GM18861 (cell line): ENCODE measurements around the gene GAGE10.

ENCODE experiments used
- ATAC-seq: cut with Tn5 transposase; IDR thresholded peaks from one replicate; pipeline ENCODE4 v1.9.1; 2021; ENCODE audit not compliant: unreplicated experiment

Gene GAGE10, protein sequence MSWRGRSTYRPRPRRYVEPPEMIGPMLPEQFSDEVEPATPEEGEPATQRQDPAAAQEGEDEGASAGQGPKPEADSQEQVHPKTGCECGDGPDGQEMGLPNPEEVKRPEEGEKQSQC

DNA sequence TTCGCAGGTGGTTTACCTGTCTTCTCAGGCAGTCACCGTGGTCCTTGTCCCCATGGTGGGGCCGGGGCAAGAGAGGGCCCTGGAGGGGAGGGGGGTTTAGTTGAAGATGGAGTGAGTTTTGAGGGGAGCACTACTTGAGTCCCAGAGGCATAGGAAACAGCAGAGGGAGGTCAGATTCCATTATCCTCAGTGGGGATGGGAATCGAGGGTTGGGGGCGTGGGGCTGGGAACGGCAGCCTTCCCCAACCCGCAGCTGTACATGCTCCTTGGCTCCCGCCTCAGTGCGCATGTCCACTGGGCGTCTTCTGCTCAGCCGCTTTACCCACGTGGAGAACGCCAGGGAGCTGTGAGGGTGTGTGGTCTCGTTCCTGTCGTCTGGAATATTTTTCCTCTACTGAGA lies at the start of gene GAGE10:
Gene GAGE10 (plus strand): TSS at position 301 of the 400 bp plus-strand sequence. CDS start 1,214 bp downstream, outside the sequence.
- no peak for ATAC-seq

DNA sequence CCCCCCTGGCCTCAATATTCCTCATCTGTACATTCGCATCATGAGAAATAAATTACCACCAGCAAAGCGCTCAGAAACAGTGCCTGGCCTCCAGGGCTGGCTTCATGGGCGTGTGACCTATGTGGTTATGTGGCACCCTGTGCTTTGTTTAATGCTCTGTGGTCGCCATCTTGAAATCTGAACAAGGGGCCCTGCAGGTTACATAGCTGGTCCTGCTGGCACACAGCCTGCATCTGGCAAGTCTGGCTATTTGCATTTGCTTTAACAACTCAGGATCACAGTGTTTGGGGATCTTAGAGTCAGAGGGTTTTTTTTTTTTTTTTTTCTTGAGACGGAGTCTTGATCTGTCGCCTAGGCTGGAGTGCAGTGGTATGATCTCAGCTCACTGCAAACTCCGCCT lies 48.8 kb upstream of the GAGE10 start:
- ATAC-seq, result no peak

DNA sequence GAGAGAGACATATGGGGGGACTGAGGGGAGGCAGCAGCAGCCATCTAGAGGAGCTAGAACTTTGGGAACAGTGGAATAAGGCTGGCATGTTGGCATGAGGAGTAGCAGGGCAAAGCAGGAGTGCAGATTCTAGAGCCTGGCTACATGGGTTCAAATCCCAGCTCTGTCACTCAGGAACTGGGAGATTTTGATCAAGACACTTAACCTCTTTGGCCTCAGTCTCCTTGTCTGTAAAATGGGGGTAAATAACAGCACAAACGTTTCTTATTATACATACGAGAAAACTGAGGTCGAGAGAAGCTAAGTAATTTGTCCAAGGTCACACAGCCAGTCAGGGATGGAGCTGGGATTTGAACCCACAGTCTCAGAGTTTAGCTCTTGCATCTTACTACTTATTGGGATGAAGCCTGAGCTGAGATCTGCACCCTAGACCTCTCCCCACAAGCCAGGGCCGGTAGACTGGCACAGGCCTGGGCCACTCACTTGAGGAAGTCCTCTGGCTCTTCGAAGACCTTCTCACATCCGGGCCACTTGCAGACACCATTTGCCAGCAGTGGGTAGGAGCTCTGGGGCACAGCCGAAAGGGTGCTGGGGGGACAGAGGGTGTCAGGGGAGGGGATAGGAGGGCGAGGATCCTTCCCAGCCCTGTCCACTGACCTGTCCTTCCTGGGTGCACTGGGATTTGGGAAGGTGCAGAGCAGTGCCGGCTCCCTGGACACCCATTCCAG lies 47.0 kb upstream of the GAGE10 start:
- ATAC-seq, result no peak

DNA sequence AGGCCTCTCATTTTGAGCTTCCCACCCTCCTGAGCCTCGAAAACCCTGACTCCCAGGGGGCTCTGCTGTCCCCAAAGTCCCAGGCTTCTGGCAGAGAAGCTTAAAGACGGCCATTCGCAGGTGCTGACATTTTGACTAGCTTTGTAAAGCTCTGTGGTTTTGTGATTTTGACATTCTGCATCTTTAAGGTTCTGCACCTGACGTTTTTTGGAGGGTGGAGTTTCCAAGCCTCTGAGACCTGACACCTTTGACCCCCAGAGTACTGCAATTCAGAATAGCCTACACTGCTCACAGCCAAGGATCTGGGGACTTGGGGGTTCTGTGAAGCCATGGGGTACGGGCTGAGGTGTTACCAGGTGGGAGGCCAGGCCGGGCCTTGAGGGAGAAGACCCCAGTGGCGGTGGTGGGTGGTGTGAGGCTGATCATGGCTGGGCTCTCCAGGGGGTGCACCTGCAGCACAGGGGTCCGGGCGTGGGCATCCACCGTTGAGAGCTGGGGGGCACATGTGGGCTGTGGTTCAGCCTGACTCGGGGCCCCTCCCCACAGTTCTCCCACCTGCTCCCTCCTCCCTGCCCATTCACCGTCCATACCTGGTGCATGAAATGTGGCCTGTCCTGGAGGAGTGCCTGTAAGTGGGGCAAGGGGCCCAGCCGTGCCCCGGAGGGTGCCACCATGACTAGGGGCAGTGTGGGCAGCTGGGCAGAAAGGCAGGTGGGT lies 46.2 kb upstream of the GAGE10 start:
- ATAC-seq, result no peak

DNA sequence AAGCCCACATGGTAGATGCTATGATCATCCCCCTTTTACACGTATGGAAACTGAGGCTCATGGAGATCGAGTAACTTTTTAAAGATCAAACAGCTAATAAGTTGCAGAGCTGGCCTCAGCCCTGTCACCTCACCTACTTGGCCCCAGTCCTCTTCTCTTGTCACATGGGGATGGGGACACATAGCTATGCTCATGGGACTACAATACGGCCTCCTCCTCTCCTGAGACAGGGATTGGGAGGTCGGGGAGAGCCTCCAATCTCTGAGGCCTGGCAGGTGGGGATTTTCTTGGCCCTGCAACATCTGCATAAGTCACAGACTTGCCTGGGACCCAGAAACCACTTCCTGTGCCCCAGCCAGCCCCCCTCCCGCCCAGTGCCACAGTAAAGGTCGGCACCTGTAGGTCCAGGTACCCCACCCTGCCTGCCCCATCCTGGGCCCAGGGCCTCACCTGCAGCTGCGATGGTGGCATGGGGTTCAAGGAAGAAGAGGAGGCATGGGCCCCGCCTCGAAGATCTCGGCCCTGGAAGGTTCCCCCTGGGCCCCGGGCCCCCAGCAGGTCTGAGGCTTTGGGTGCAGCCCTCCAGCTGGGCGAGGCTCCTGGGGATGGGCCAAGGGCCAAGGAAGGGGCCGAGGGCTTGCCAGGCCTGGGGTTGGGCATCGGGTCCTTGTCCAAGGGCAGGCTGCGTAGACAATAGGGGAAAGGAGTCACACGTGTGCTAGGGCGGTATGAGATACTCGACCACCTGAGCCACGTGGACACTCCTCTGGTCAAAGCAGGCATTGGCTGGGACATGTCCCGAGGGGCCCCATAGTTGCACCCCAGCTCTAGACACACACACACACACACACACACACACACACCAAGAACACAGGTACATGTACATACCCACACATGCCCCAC lies 45.3 kb upstream of the GAGE10 start:
- no peak for ATAC-seq

DNA sequence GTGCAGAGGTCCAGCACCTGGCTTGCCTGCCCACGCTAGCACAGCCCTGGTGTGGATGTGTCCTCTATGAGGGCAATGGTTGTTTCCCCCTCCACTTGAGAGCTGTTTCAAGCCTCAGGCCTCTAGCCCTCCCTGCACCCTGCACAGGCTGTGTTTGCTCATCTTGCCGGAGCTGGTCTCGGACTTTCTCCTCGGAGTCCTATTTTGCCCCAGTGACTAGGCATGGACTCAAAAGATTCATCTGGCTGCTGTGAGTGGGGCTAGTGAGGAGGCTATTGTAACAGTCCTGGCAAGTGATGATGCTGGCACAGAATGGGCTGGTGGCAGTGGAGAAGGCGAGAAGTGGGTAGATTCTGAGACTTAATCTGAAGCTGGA lies 44.7 kb upstream of the GAGE10 start:
- no peak for ATAC-seq

DNA sequence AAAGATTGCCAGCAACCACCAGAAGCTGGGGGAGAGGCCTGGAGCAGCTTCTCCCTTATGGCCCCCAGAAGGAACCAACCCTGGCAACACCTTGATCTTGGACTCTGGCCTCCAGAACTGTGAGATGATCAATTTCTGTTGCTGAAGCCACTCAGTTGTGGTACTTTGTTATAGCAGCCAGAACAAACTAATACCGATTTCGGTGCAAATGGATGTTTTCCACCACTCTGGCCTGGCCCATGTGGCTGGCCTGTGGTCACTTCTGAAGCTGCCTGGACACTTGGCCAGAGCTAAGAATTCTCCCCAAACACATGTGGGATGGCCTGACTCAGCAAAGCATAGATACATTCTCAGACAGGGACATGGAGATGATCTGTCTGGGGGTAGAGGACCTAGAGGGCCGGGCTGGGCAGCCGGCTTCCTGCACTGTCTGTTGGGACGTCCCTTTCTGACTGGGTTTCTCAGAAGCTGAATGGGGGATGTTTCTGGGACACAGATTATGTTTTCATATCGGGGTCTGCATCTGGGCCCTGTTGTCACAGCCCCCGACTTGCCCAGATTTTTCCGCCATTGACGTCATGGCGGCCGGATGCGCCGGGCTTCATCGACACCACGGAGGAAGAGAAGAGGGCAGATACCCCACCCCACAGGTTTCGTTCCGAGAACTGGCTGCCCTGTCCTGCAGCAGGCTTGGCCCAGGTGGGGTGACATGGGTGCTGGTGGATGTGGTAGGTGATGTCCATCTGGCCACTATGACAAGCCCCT lies 43.0 kb upstream of the GAGE10 start:
- no peak for ATAC-seq

DNA sequence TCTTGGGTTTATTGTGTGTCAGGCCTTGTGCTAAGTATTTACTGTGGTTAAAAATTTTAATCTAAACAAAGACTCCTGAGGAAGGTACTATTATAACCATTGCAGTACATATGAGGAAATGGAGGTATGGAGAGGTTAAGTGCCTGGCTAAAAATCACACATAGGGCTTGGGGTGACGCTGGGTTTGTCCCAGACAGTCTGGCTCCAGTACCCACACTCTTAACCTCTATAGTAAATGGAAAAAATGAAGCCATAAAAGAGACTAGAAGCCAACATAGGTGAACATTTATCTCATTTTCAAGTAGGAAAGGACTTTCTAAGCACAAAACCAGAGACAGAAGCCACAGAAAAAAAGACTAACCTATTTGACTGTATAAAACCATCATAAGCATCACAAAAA lies 40.8 kb upstream of the GAGE10 start:
- ATAC-seq, result no peak

DNA sequence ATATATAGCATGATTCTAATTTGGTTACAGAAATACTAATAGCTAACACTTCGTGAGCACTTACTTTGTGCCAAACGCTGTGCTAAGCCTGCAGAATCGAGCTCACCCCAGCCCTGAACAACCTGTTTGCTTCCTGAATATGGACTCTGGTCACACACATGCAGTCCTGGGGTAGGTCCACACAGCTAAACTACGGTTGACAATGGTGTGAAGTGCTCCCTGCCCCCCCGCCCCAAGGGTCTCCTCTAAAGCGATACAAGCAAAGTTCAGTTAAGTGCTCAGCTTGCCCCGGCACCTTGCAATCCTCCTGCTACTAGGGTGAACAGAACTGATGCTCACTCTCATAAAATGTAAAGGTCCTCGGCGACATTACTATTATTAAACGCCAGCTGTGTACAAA lies 39.8 kb upstream of the GAGE10 start:
- no peak for ATAC-seq

DNA sequence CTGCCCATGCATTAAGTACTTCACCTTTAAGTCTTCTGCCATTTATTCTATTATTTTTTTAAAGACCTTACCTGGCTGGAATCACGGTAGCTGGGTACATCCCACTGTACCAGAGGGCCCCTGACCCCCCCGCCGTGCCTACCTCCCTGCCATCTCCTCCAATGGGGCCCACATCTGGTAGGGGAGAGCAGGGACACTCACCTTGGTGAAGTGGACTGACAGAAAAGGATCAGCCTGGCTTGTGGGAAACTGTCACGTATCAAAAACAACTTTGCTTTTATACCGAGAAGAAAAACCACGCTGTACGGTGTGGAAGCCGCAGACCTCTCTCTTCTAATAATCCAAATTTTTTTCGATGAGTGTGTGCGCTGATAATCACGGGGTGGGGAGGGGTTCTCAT lies 39.0 kb upstream of the GAGE10 start, which contains the start of gene FOXP3:
Gene FOXP3 (minus strand): TSS at position 251 of the 400 bp plus-strand sequence. CDS start 6,205 bp downstream, outside the sequence.
- ATAC-seq, result no peak

DNA sequence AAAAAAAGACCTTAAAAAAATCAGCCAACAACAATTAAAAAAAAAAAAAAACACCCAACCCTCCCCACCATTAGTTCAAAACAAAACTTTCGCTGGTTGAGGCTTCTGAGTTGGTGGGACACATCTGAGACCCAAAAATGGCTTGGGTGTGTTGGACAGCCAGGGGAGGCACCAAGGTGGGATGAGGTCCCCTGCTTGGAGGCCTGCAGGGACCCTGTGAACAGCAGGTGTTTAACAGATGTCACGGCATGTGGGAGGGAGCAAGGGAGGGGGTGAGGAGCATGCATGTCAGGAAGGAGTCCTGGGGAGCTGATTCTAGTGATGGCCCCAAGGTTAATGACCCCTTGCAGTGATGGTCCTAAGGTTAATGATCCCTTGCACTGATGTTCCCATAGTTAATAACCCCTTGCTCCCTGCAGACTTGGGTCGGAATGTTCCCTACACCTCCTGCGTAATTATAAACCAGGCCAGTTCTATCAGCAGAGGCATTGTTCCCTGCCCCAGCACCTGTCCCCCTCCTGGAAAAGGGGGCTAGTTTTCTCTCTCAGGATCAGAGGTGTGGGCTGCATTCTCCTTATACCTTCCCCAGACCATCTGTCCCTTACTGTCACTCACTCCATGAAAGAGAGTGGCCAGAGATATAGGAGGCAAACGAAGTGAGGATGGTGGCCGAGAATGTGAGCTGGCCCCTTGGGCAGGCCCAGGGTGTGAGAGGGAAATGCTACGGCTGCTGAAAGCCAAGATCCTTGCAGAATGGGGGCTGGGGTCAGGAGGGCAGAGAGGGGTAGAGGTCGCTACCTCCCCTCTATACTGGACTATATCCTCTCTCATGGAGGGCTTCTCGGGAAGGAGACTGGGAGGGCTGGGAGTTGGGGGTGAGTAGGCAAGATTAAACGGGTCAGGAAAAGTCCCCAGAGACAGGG lies 36.7 kb upstream of the GAGE10 start:
- ATAC-seq, result no peak

DNA sequence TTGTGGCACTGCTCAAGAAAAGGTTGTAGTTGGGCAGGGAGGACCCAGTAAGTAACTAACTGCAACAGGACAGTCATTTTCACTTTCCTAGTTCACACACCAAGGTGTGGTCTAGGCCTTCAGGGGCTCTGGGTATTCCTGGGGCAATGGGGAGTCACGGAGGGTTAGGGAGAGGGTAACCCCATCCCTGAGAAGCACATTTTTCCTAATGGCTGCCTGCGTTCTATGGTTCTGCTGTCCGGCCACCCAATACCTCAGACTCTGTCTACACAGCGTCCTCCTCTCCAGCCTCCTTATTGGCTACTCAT lies 34.8 kb upstream of the GAGE10 start:
- ATAC-seq, result no peak

DNA sequence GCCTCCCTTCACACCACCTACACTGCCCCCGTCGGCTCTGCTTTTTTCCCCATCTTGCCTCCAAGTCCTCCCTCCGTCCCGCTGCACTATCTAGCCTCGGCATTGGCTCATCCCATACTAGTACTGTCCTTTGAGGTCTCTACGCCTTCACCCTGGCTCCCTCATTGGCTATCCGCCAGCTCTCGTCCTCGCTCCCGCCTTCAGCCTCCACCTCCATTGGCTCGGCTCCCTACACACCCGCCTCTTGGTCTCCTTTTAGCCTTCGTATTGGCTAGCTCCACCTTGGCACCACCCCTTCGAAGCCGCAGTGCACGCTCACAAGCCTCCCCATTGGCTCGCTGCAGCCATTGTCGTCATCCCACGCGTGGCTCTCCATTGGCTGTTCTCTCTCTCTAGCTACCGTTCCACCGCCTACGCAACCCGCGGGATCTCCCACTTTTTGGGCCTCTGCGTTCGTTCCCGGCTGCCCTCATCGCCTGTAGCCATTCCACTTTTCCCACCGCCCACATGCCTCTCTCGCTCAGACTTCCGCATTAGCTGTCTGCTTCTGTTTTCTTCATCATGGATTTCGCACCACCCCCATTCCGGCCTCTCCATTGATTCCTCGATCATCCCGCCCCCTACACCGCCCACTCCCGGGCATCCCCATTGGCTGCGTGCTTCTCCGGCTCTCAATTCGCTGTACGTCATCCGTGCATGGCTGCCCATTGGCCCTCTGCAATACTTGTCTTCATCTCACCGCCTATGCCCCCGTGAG lies 34.3 kb upstream of the GAGE10 start:
- peak; percentile 77 for ATAC-seq

DNA sequence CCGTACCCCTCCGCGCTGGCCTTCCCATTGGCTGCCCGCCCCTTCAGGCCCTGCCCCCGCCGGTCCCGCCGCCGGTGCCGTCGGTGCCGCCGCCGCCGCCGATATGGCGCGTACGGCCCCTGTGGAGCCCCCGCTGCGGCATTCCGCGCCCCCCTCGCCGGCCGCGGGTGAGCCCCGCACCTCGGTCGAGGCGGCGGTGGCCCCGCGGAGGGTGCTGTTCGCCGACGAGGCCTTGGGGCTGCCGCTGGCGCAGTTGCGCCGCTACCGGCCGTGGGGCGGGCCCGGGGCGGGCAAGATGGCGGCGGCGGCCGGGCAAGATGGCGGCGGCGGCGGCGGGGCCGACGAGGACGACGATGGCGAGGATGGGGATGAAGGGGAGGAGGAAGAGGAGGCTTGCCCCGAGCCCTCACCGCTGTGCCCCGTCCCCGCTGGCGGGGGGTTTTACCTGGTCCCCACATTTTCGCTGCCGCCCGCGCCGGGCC lies 33.6 kb upstream of the GAGE10 start, which contains the start of gene PPP1R3F:
Gene PPP1R3F (plus strand): TSS at position 27 of the 482 bp plus-strand sequence. CDS start 77 bp downstream, at position 104.
- ATAC-seq, result peak; percentile 15

DNA sequence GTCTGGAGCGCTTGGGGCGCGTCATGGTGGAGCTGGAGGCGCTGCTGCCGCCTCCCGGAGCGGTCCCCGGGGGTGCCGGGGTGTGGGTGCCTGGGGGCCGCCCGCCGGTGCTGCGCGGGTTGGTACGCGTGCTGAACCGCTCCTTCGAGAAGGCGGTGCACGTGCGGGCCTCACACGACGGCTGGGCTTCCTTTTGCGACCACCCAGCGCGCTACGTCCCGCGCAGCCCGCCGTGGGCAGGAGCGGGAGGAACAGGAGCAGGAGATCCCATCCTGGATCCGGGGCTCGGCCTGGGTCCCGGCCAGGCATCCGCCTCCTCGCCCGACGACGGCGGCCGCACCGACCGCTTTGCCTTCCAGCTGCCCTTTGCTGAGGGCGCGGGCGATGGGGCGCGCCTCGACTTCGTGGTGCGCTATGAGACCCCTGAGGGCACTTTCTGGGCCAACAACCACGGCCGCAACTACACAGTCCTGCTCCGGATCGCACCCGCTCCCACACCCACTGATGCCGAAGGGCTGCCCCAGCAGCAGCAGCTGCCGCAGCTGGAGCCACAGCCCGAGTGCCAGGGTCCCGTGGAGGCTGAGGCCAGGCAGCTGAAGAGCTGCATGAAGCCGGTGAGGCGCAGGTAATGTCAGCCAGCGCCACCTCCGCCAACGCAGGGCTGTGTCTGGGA lies 33.1 kb upstream of the GAGE10 start:
- ATAC-seq, result no peak

DNA sequence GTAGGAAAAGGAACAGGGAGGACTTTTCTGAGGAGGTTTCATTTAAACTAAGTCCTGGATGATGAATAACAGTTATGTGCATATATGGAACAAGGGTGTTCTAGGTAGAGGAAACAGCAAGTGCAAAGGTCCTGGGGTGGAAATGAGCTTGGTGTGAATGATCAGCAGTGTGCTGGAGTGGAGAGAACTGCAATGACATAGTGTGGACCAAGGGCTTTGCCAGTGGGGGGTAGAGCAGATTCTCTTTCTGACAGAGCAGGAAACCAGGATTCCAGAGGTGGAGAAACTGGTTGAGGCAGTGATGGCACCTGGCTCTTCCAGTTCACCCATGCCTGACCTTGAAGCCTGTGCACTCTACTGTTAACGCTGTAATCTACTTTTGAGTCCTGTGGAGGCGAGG lies 32.1 kb upstream of the GAGE10 start:
- ATAC-seq, result no peak

DNA sequence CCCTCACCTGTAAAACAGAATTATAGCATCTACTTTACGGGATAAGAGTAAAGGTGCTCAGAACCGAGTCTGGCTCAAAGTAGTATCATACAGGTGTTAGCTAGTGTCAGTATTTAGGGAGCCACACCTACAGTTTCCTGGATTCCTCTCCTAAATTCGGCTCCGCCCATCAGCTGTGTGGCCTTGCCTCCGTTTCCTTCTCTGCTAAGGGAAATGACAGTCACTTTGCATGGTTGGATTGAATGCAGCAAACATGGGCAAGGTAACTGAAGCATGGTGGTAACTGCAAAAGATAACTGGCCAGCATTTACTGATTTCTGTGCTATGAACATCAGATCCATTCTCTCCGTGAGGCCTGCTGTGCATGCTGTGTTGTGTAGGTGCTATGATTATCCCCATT lies 31.0 kb upstream of the GAGE10 start:
- ATAC-seq, result no peak

DNA sequence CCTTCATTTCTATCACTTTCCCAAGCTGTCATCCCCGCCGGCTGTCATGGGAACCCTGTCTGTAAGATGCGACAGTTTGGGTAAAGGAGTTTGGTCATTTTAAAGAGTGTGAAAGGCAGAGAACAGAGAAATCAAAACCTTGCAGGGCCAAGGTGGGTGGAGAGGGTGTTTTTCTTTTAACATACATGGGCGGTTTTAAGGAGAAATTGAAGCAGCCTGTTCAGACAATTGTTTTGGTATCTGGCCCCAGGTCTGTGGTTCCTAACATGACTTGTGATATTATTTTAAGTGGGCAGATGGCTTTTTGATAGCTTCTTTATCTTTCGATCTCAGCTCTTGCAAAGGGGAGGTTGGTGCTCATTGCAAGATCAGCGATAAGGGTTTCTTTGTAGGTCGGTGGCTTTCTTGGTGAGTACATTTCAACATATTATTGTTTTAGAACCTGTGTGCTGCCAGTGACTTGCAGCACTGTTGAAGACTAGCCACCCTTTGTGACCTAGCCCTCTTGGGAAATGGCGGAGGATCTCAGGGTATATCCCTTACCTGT lies 30.2 kb upstream of the GAGE10 start:
- no peak for ATAC-seq
